Thyroid gland (tissue), 4 donors: ENCODE data around the gene CTIF. TPM values are rescaled to one million over a fixed set of nuclear protein-coding genes. Genes with fewer than 3 reads are reported as not detected.

Source experiments
- DNase-seq, 2 donors: peaks; one replicate each; pipeline ENCODE4 v3.0.0-alpha.2; 2019
- H3K27ac ChIP-seq, 3 donors: fragments of 200-600 bp; sonication (generic); 1 replicate in 2 of 3; 2 replicates in 1 of 3; pipeline ENCODE4 v1.5.1; 2016 to 2019; ENCODE audit warnings: mild to moderate bottlenecking in 1 of 3, moderate library complexity in 1 of 3
- H3K27me3 ChIP-seq: fragments of 200-600 bp; sonication (generic); one replicate; pipeline ENCODE4 v1.5.1; 2019
- H3K36me3 ChIP-seq, 2 donors: fragments of 200-600 bp; sonication (generic); one replicate each; pipeline ENCODE4 v1.5.1; 2016 to 2019
- H3K4me1 ChIP-seq, 2 donors: fragments of 200-600 bp; sonication (generic); one replicate each; pipeline ENCODE4 v1.5.1; 2017 to 2019
- H3K4me3 ChIP-seq, 3 donors: fragments of 200-600 bp; sonication (generic); replicated peaks in 1 of 3; 1 replicate in 2 of 3; 2 replicates in 1 of 3; pipeline ENCODE4 v1.5.1; 2016; ENCODE audit warnings: mild to moderate bottlenecking in 1 of 3
- H3K9me3 ChIP-seq: fragments of 200-600 bp; sonication (generic); one replicate; pipeline ENCODE4 v1.5.1; 2017
- POLR2A ChIP-seq, 2 donors: fragments of 450-650 bp; IDR thresholded peaks; one replicate each; pipeline ENCODE4 v1.6.1; 2017; ENCODE audit warnings: antibody characterized with exemption in 2 of 2, mild to moderate bottlenecking in 2 of 2, moderate library complexity in 1 of 2
- WGBS, 2 donors: methylation state at CpG; one replicate each; pipeline ENCODE4 v1.1.5; 2017; 5-methylcytosine and 5-hydroxymethylcytosine counted together
- intact Hi-C: fragments of 100-400 bp; cut with DNase I; formaldehyde crosslinking; loops from one replicate; pipeline ENCODE4 v1.15.1; 2023
- total RNA-seq, 4 donors: library from RNA; depleted of rRNA; stranded (reverse); fragments of >200 nt; gene quantifications; one replicate each; pipeline ENCODE4 v1.2.3, GENCODE V29; 2016
- TF ChIP-seq, protein P1 (sequence below), 6 experiments: fragments of 200-600 bp in 3 of 6; fragments of 450-650 bp in 3 of 6; sonication (generic) in 3 of 6; IDR thresholded peaks; one replicate each; pipeline ENCODE4 v1.5.1; 2016 to 2019; ENCODE audit warnings: antibody characterized with exemption in 6 of 6, mild to moderate bottlenecking in 2 of 6, inconsistent platforms in 1 of 6, moderate library complexity in 1 of 6

Gene CTIF
- total RNA-seq, 4 donors from 2014 or later: 18.7 to 29.8 (median 23.6) TPM

DNA sequence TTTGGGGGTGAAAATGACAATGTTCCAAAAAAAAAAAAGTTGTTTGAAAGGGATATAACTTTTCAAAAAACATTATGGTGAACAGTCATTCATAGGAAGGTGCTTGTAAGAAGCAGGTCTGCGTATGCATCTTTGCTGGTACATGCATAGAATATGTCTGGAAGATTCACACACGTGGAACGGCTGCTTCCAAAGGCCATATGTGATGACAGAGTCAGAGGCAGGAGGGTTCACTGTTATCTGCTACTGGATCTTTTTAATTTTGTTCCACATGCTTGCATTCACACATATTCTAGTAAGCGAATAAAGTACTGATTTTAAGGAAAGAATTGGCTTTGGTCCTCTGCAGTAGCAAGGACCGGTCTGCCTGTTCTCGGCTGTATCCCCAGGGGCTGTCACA is 218.5 kb downstream of the CTIF start:
- Histone ChIP-seq H3K27ac (no peak overlapping the region), H3K27me3 (no peaks in the 10 kb centered on the region), H3K36me3 (peaks cover 6 to 7% of the 10 kb centered on the region in 2 donors), H3K4me1 (no peaks in the 10 kb centered on the region), H3K4me3 (no peak overlapping the region), H3K9me3 (no peaks in the 10 kb centered on the region)
- 84 to 86% methylated on average over 6 of the region's 6 CpGs for WGBS, 2 donors
- intact Hi-C loops: no loop called here
- TF ChIP-seq POLR2A (IDR thresholded peaks at IDR 0.05): no peak
- TF ChIP-seq, protein P1, sequence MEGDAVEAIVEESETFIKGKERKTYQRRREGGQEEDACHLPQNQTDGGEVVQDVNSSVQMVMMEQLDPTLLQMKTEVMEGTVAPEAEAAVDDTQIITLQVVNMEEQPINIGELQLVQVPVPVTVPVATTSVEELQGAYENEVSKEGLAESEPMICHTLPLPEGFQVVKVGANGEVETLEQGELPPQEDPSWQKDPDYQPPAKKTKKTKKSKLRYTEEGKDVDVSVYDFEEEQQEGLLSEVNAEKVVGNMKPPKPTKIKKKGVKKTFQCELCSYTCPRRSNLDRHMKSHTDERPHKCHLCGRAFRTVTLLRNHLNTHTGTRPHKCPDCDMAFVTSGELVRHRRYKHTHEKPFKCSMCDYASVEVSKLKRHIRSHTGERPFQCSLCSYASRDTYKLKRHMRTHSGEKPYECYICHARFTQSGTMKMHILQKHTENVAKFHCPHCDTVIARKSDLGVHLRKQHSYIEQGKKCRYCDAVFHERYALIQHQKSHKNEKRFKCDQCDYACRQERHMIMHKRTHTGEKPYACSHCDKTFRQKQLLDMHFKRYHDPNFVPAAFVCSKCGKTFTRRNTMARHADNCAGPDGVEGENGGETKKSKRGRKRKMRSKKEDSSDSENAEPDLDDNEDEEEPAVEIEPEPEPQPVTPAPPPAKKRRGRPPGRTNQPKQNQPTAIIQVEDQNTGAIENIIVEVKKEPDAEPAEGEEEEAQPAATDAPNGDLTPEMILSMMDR (IDR thresholded peaks at IDR 0.05): no peak
- DNase-seq: no peak

DNA sequence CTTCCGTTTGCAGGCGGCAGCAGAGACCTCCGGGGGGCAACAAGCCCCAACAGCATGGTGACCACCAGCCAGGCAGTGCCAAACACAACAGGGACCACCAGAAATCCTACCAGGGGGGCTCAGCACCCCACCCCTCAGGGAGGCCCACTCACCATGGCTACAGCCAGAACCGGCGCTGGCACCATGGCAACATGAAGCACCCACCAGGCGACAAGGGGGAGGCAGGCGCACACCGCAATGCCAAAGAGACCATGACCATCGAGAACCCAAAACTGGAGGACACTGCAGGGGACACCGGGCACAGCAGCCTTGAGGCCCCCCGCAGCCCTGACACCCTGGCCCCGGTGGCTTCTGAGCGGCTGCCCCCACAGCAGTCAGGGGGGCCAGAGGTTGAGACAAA is 219.1 kb downstream of the CTIF start:
- peaks cover 6 to 12% of the 10 kb centered on the region in 2 donors for H3K36me3 ChIP-seq
- intact Hi-C loops: no loop called here

DNA sequence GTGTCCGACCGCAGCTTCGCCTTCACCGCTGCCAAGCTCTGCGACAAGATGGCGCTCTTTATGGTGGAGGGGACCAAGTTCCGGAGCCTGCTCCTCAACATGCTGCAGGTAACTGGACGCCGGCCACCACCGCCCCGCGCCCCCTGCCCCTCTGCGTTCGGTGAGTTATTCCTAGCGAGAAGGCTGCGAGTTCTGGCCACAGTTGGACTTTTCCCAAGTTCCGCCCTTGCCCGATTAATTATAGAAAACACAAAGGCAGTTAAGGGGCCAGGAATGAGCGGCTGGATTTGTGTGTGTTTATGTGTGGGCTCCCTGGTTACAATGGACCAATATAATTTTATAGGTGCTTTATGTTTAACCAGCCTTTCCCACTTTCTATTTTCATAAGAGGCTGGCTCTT is 222.8 kb downstream of the CTIF start:
- Histone ChIP-seq H3K4me3 (no peak overlapping the region), H3K36me3 (peaks cover 6 to 12% of the 10 kb centered on the region in 2 donors), H3K27ac (no peak overlapping the region), H3K9me3 (no peaks in the 10 kb centered on the region), H3K4me1 (peaks cover 5 to 13% of the 10 kb centered on the region in 2 donors), H3K27me3 (no peaks in the 10 kb centered on the region)
- 96 to 100% methylated on average over 16 to 19 of the region's 19 CpGs for WGBS, 2 donors
- TF ChIP-seq POLR2A (IDR thresholded peaks at IDR 0.05): no peak
- TF ChIP-seq, protein P1 (IDR thresholded peaks at IDR 0.05): no peak
- no peak for DNase-seq
- intact Hi-C loops: no loop called here

More for the DNA sequence above, 219.1 kb downstream of the CTIF start:
- no peak overlapping the region for H3K27ac ChIP-seq
- no peaks in the 10 kb centered on the region for H3K9me3 ChIP-seq
- no peak for DNase-seq
- 91 to 95% methylated on average over 7 to 11 of the region's 13 CpGs for WGBS, 2 donors
- H3K4me3 ChIP-seq: no peak overlapping the region
- peaks cover 0 to 2% of the 10 kb centered on the region in 2 donors for H3K4me1 ChIP-seq
- TF ChIP-seq, protein P1 (IDR thresholded peaks at IDR 0.05): no peak
- no peak for TF ChIP-seq POLR2A (IDR thresholded peaks at IDR 0.05)
- no peaks in the 10 kb centered on the region for H3K27me3 ChIP-seq

DNA sequence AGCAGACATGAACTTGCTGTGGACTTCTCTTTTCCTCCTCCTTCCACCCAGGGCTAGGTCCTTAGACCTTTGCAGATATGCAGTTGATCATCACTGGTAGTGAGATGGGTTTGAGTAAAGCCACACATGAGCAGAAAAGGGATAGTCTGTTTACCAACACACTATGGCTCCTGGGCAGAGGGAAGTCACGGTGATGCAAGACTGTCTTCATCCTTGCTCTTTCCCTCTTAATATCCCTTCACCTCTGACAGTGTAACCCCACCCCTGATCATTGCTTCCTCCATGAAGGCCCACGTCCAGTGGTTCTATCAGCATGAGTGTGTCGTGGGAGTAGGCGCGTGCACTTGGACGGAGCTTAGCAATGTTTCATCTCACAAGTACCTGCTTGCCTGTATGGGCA is 223.2 kb downstream of the CTIF start:
- intact Hi-C loops: no loop called here
- H3K4me1 ChIP-seq: peaks cover 5 to 13% of the 10 kb centered on the region in 2 donors
- no peaks in the 10 kb centered on the region for H3K9me3 ChIP-seq
- WGBS, 2 donors: 98% methylated on average over 6 of the region's 6 CpGs
- H3K27me3 ChIP-seq: no peaks in the 10 kb centered on the region
- no peak overlapping the region for H3K27ac ChIP-seq
- no peak for TF ChIP-seq POLR2A (IDR thresholded peaks at IDR 0.05)
- TF ChIP-seq, protein P1 (IDR thresholded peaks at IDR 0.05): no peak
- no peak for DNase-seq
- no peak overlapping the region for H3K4me3 ChIP-seq
- peaks cover 6 to 12% of the 10 kb centered on the region in 2 donors for H3K36me3 ChIP-seq

DNA sequence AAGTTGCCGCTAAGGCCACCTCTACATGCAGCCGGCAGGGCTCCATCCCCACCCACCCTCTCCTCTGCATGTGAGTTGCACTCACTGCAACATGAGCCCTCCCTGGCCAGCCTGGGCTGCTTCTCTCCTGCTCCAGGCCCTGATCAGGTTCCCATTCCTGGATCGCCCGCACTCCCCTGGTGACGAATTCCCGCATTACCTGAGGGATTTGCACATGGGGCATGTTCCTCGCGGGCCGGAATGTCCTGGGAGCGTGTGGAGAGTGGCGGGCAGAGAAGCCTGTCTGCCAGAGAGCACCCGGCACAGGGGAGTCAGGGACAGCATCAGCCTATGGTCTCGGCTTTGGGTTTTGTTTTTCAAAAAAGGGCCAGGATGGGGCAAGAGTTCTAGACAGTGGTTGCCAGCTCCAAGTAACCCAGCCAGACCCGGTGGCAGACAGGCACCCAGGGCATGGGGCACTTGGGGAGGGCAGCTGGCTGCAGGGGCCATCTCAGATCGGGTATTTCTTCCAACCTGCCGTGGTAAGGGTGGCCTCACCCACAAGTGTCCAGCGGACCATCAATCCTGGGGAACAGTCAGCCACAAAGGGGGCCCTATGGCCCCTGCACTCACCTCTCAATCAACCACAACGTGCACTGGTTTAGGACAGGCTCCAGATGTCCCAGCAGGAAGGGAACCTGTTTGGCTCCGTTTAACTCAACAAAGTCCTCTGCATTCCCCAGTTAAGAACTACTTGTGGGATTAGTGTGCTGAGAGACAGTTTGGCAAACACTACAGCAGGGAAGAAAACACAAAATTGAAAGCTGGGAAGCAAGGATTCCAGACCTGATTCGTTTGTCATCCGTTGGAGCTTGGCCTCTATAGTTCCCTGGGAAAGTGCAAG is 224.2 kb downstream of the CTIF start:
- H3K36me3 ChIP-seq: peaks cover 6 to 12% of the 10 kb centered on the region in 2 donors
- intact Hi-C loops: no loop called here
- peak overlapping the region in 1 of 3 donors; percentile 17 for H3K27ac ChIP-seq

More for the DNA sequence above, 224.2 kb downstream of the CTIF start:
- peak; percentile 35 to 48 for DNase-seq
- TF ChIP-seq POLR2A (IDR thresholded peaks at IDR 0.05): no peak
- TF ChIP-seq, protein P1 (IDR thresholded peaks at IDR 0.05): no peak
- 73 to 74% methylated on average over 18 to 21 of the region's 21 CpGs for WGBS, 2 donors
- H3K4me1 ChIP-seq: peaks cover 5 to 13% of the 10 kb centered on the region in 2 donors
- no peaks in the 10 kb centered on the region for H3K27me3 ChIP-seq
- H3K4me3 ChIP-seq: no peak overlapping the region
- no peaks in the 10 kb centered on the region for H3K9me3 ChIP-seq
